ENCODE results near the gene CYP2J2. TPM values are rescaled to one million over a fixed set of nuclear protein-coding genes. Genes with fewer than 3 reads are reported as not detected.

Gene CYP2J2
- total and polyA plus RNA-seq, 3 experiments from 2014 or later, result 0.42 to 1.6 (median 0.70) TPM

- Mint-ChIP-seq H3K4me3 (no peak overlapping the region), H3K36me3 (no peaks in the 10 kb centered on the region), H3K27me3 (peaks cover 2 to 6% of the 10 kb centered on the region in 2 donors), H3K9me3 (no peaks in the 10 kb centered on the region), H3K4me1 (peaks cover 2 to 6% (median 3%) of the 10 kb centered on the region in 3 donors), H3K27ac (no peak overlapping the region)
- Histone ChIP-seq H3K4me1 (ENCODE audit: insufficient read depth, low read length) (no peaks in the 10 kb centered on the region), H3K27ac (ENCODE audit: low read depth, low read length) (no peak overlapping the region), H3K9me3 (ENCODE audit: low read length) (no peaks in the 10 kb centered on the region), H3K4me3 (ENCODE audit: low read length) (no peak overlapping the region), H3K27me3 (ENCODE audit: insufficient read depth, low read length, poor library complexity, severe bottlenecking) (no peaks in the 10 kb centered on the region), H3K36me3 (ENCODE audit: insufficient read depth, low read length) (no peaks in the 10 kb centered on the region)
- CTCF ChIA-PET, result no interaction called here
- no peak for DNase-seq
- POLR2A ChIA-PET, result interaction anchor here (0.6 kb wide), 1 partner anchor 152 kb away, joined by 3 read pairs; no protein-coding TSS in a partner anchor
Observed at GRCh38 chr1:59967141-59967697, 40.6 kb upstream of the CYP2J2 start.

- H3K36me3 ChIP-seq (ENCODE audit: insufficient read depth, low read length), result no peaks in the 10 kb centered on the region
- no peaks in the 10 kb centered on the region for H3K27me3 ChIP-seq (ENCODE audit: insufficient read depth, low read length, poor library complexity, severe bottlenecking)
- H3K4me1 Mint-ChIP-seq, result no peaks in the 10 kb centered on the region
- no peak overlapping the region for H3K27ac ChIP-seq (ENCODE audit: low read depth, low read length)
- H3K9me3 Mint-ChIP-seq, result no peaks in the 10 kb centered on the region
- no peaks in the 10 kb centered on the region for H3K9me3 ChIP-seq (ENCODE audit: low read length)
- H3K27ac Mint-ChIP-seq, result no peak overlapping the region
- POLR2A ChIA-PET, result no interaction called here
- H3K36me3 Mint-ChIP-seq, result no peaks in the 10 kb centered on the region
- peaks cover 0 to 5% of the 10 kb centered on the region in 2 donors for H3K27me3 Mint-ChIP-seq
- no peak overlapping the region for H3K4me3 Mint-ChIP-seq
- CTCF ChIA-PET, result no interaction called here
- H3K4me3 ChIP-seq (ENCODE audit: low read length), result no peak overlapping the region
- no peaks in the 10 kb centered on the region for H3K4me1 ChIP-seq (ENCODE audit: insufficient read depth, low read length)
- no peak for DNase-seq
Observed at GRCh38 chr1:59952065-59952464, 25.5 kb upstream of the CYP2J2 start.

DNA sequence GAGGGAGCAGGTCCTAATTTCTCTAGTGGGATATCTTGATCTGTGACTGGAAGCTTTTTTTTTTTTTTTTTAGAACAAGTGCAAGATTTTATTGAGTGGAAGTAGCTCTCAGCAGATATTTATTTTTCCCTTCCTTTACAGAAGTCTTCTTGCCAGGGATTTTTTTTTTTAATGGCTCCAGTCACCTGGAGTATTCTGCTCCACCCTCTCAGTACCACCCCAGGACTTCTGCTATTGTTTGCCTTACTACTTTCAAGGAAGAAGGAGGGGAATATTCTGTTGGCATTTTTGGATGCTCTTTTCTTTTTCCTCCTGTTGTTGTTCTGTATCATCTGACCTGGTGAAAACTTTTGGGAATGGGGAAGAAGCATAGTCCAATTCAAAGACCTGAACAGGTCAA lies 23.1 kb upstream of the CYP2J2 start:
- Histone ChIP-seq H3K27ac (ENCODE audit: low read depth, low read length) (no peak overlapping the region), H3K4me1 (ENCODE audit: insufficient read depth, low read length) (no peaks in the 10 kb centered on the region), H3K4me3 (ENCODE audit: low read length) (no peak overlapping the region), H3K9me3 (ENCODE audit: low read length) (no peaks in the 10 kb centered on the region), H3K36me3 (ENCODE audit: insufficient read depth, low read length) (no peaks in the 10 kb centered on the region), H3K27me3 (ENCODE audit: insufficient read depth, low read length, poor library complexity, severe bottlenecking) (no peaks in the 10 kb centered on the region)
- Mint-ChIP-seq H3K27me3 (peaks cover 0 to 5% of the 10 kb centered on the region in 2 donors), H3K4me3 (no peak overlapping the region), H3K27ac (no peak overlapping the region), H3K9me3 (no peaks in the 10 kb centered on the region), H3K4me1 (no peaks in the 10 kb centered on the region), H3K36me3 (no peaks in the 10 kb centered on the region)
- no peak for DNase-seq
- CTCF ChIA-PET, result no interaction called here
- POLR2A ChIA-PET, result no interaction called here

- Histone ChIP-seq H3K36me3 (ENCODE audit: insufficient read depth, low read length) (no peaks in the 10 kb centered on the region), H3K27me3 (ENCODE audit: insufficient read depth, low read length, poor library complexity, severe bottlenecking) (no peaks in the 10 kb centered on the region), H3K4me1 (ENCODE audit: insufficient read depth, low read length) (no peaks in the 10 kb centered on the region), H3K9me3 (ENCODE audit: low read length) (no peaks in the 10 kb centered on the region), H3K4me3 (ENCODE audit: low read length) (no peak overlapping the region), H3K27ac (ENCODE audit: low read depth, low read length) (no peak overlapping the region)
- DNase-seq, result no peak
- ChIA-PET CTCF (no interaction called here), POLR2A (no interaction called here)
- H3K36me3 Mint-ChIP-seq, result no peaks in the 10 kb centered on the region
- H3K27ac Mint-ChIP-seq, result no peak overlapping the region
- no peak overlapping the region for H3K4me3 Mint-ChIP-seq
- H3K9me3 Mint-ChIP-seq, result no peaks in the 10 kb centered on the region
- H3K4me1 Mint-ChIP-seq, result no peaks in the 10 kb centered on the region
- H3K27me3 Mint-ChIP-seq, result peaks cover 0 to 5% of the 10 kb centered on the region in 2 donors
Observed at GRCh38 chr1:59948990-59949389, 22.4 kb upstream of the CYP2J2 start.

DNA sequence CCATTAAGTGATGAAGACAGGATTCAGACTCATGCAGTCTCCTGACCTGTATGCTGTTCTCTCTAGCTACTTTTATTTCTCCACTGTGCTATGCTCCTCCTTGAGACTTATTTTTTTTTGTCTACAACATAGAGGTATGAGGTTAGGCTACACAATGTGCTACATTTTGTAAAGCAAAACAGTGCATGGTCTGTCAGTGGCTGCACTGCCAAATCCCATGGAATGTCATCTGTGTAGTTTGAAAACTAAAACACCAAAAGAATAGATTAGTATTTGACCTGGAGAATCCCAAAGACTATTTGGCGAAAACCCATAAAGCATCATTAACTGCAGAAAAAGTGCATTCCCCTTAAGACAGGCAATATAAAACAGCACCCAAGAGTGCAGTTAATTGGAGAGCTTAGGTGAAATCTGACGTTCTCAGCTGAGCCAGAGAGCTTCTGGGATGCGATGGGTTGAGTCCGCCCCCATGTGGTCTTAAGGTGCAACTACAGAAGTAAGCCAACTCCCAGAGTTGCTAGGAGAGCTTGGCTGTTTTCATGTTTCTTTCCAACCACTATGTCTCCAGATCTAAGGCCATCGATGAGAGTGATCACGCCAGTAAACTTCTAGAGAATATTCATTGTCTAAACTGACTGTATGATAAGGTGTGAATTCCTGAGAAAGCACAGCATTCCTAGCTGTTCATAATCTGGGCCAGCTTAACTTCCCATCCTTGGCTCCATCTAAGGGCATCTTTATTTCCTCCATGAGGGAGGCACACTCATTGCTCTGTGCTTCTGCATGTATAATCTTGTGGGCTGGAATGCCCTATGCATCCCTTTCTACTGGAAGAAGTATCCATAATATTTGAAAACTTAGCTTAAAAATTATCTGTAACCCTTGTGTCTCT lies 20.7 kb upstream of the CYP2J2 start:
- POLR2A ChIA-PET, result no interaction called here
- CTCF ChIA-PET, result interaction anchor here (0.8 to 1.4 kb wide), 13 partner anchors 10 to 1208 kb away, joined by 3 to 9 read pairs (median 4); no protein-coding TSS in a partner anchor
- H3K27ac ChIP-seq (ENCODE audit: low read depth, low read length), result no peak overlapping the region

GRCh38 chr1:59945790-59946189 lies 19.2 kb upstream of the CYP2J2 start:
- H3K36me3 ChIP-seq (ENCODE audit: insufficient read depth, low read length), result no peaks in the 10 kb centered on the region
- no peak overlapping the region for H3K4me3 Mint-ChIP-seq
- DNase-seq, result no peak
- no peak overlapping the region for H3K27ac Mint-ChIP-seq
- H3K9me3 Mint-ChIP-seq, result no peaks in the 10 kb centered on the region
- CTCF ChIA-PET, result interaction anchor here (1.1 kb wide), 1 partner anchor 43 kb away, joined by 3 read pairs; no protein-coding TSS in a partner anchor
- no peaks in the 10 kb centered on the region for H3K4me1 ChIP-seq (ENCODE audit: insufficient read depth, low read length)
- H3K9me3 ChIP-seq (ENCODE audit: low read length), result no peaks in the 10 kb centered on the region
- H3K27ac ChIP-seq (ENCODE audit: low read depth, low read length), result no peak overlapping the region
- no peaks in the 10 kb centered on the region for H3K36me3 Mint-ChIP-seq
- POLR2A ChIA-PET, result no interaction called here
- H3K27me3 Mint-ChIP-seq, result peaks cover 2 to 15% of the 10 kb centered on the region in 2 donors
- H3K4me1 Mint-ChIP-seq, result no peaks in the 10 kb centered on the region
- H3K27me3 ChIP-seq (ENCODE audit: insufficient read depth, low read length, poor library complexity, severe bottlenecking), result no peaks in the 10 kb centered on the region
- no peak overlapping the region for H3K4me3 ChIP-seq (ENCODE audit: low read length)

More for the DNA sequence above, 20.7 kb upstream of the CYP2J2 start:
- no peaks in the 10 kb centered on the region for H3K9me3 Mint-ChIP-seq
- DNase-seq, result peak in 4 of 5 donors; percentile 5 to 52 (median 36)
- Histone ChIP-seq H3K9me3 (ENCODE audit: low read length) (no peaks in the 10 kb centered on the region), H3K4me1 (ENCODE audit: insufficient read depth, low read length) (no peaks in the 10 kb centered on the region), H3K36me3 (ENCODE audit: insufficient read depth, low read length) (no peaks in the 10 kb centered on the region), H3K4me3 (ENCODE audit: low read length) (no peak overlapping the region), H3K27me3 (ENCODE audit: insufficient read depth, low read length, poor library complexity, severe bottlenecking) (no peaks in the 10 kb centered on the region)
- H3K4me1 Mint-ChIP-seq, result no peaks in the 10 kb centered on the region
- H3K27ac Mint-ChIP-seq, result no peak overlapping the region
- H3K27me3 Mint-ChIP-seq, result peaks cover 0 to 13% of the 10 kb centered on the region in 2 donors
- H3K36me3 Mint-ChIP-seq, result no peaks in the 10 kb centered on the region
- H3K4me3 Mint-ChIP-seq, result no peak overlapping the region

DNA sequence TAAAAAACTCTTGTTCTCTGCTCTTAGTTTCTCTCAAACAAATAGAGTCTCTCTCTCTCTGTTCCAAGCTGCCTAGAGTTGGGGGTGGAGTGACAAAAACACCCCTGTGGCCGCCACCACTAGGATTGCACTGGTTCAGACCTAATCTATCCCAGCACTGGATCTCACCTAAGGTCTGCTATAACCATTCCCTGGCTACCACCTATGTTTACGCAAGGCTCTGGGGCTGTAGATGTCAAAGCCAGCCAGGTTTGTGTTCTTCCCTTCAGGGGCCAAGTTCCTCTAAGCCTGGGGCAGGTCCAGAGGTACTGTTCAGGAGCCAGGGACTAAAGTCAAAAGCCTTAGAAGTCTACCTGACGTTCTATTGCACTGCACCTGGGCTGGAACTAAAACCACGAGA lies 12.8 kb upstream of the CYP2J2 start:
- Mint-ChIP-seq H3K4me1 (no peaks in the 10 kb centered on the region), H3K4me3 (no peak overlapping the region), H3K27ac (no peak overlapping the region), H3K27me3 (peaks cover 8 to 27% of the 10 kb centered on the region in 2 donors), H3K36me3 (no peaks in the 10 kb centered on the region), H3K9me3 (peaks cover 5 to 9% (median 6%) of the 10 kb centered on the region in 5 donors)
- Histone ChIP-seq H3K27ac (ENCODE audit: low read depth, low read length) (no peak overlapping the region), H3K4me3 (ENCODE audit: low read length) (no peak overlapping the region), H3K27me3 (ENCODE audit: insufficient read depth, low read length, poor library complexity, severe bottlenecking) (no peaks in the 10 kb centered on the region), H3K4me1 (ENCODE audit: insufficient read depth, low read length) (no peaks in the 10 kb centered on the region), H3K9me3 (ENCODE audit: low read length) (no peaks in the 10 kb centered on the region), H3K36me3 (ENCODE audit: insufficient read depth, low read length) (no peaks in the 10 kb centered on the region)
- CTCF ChIA-PET, result no interaction called here
- POLR2A ChIA-PET, result no interaction called here
- no peak for DNase-seq

DNA sequence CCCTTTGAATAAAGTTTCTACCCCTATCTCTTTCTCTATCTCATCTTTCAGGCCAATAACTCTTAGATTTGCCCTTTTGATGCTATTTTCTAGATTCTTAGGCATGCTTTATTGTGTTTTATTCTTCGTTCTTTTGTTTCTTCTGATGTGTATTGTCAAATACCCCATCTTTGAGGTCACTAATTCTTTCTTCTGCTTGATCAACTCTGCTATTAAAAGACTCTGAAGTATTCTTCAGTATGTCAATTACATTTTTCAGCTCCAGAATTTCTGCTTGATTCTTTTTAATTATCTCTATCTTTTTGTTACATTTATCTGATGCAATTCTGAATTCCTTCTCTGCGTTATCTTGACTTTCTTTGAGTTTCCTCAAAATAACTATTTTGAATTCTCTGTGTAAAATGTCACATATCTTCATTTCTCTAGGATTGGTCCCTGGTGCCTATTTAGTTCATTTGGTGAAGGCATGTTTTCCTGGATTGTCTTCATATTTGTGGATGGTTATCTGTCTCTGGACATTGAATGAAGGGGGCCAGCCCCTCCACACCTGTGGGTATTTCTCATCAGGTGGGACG lies 11.2 kb upstream of the CYP2J2 start:
- no peaks in the 10 kb centered on the region for H3K4me1 Mint-ChIP-seq
- no peaks in the 10 kb centered on the region for H3K4me1 ChIP-seq (ENCODE audit: insufficient read depth, low read length)
- no peak overlapping the region for H3K27ac ChIP-seq (ENCODE audit: low read depth, low read length)
- peaks cover 5 to 9% (median 6%) of the 10 kb centered on the region in 5 donors for H3K9me3 Mint-ChIP-seq
- CTCF ChIA-PET, result interaction anchor here (1.1 kb wide), 1 partner anchor 10 kb away, joined by 5 read pairs; no protein-coding TSS in a partner anchor
- H3K27me3 Mint-ChIP-seq, result peaks cover 15 to 37% of the 10 kb centered on the region in 2 donors
- H3K4me3 ChIP-seq (ENCODE audit: low read length), result no peak overlapping the region
- no peaks in the 10 kb centered on the region for H3K36me3 ChIP-seq (ENCODE audit: insufficient read depth, low read length)
- no peak overlapping the region for H3K27ac Mint-ChIP-seq
- no peak for DNase-seq
- H3K4me3 Mint-ChIP-seq, result no peak overlapping the region
- H3K27me3 ChIP-seq (ENCODE audit: insufficient read depth, low read length, poor library complexity, severe bottlenecking), result no peaks in the 10 kb centered on the region
- no peaks in the 10 kb centered on the region for H3K36me3 Mint-ChIP-seq
- H3K9me3 ChIP-seq (ENCODE audit: low read length), result no peaks in the 10 kb centered on the region
- POLR2A ChIA-PET, result no interaction called here

Data from CD8-positive, alpha-beta memory T cell (primary cell).